AG09319 (cell line): ENCODE data around the gene AKR7A2.
A peak's percentile ranks its signal among the peaks of the same experiment; 100 is the strongest.

ENCODE experiments used
- DNase-seq: peaks from one replicate; pipeline ENCODE4 v3.0.0-alpha.2; 2010; ENCODE audit warnings: low read depth; ENCODE audit errors: extremely low read depth
- TF ChIP-seq, protein P1 (sequence below): IDR thresholded peaks from 2 replicates; pipeline ENCODE4 v1.5.1; 2011; ENCODE audit warnings: low read depth, mild to moderate bottlenecking, inconsistent platforms, low read length, moderate library complexity

The AKR7A2 gene

DNA sequence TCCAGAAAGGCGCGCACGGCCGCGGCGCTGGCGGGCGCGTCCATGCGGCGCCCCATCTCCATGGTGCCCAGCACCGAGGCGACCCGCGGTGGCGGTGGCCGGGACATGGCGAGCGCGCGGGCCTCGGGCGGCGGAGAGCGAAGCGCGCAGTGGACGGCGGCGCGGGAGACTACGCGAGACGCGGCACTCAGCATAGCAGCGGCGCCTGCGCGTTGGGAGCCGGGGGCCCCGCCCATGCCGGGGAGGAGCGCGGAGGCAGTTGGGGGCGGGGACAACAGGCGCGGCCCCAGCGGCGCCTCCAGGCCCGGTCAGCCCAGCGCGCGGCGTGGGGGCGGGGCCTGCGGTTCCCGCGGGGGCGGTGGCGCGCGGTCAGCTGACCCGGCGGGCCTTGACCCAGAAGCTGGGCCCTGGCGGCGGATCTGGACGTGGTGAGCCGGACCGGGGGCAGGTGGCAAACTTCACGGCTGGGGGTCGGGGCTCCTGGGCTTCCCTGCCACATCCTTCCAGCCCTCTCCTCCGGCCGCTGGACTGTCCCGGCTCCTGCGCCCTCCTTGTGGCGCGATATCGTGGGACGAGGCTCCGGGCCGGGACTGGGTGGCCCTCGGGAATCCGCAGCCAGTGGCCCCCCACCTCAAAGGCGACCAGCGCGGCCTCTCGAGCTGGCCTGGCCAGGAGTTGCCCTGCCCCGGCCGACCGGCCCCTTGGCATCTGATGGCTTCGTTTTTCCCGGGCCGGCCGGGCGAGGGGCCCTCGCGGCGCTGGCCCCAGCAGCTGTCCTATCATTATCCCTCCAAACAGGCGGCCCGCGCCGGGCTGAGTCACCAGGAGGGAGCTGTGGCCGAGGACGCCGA, at the start of gene AKR7A2, which contains the start of gene SLC66A1:
Gene AKR7A2 (minus strand): TSS at position 214 of the 851 bp plus-strand sequence. CDS start 20 bp downstream, at position 194.
Gene SLC66A1 (plus strand): TSS at position 396 of the 851 bp plus-strand sequence. CDS start 5,352 bp downstream, outside the sequence.
- DNase-seq: peak; percentile 76
- TF ChIP-seq, protein P1, sequence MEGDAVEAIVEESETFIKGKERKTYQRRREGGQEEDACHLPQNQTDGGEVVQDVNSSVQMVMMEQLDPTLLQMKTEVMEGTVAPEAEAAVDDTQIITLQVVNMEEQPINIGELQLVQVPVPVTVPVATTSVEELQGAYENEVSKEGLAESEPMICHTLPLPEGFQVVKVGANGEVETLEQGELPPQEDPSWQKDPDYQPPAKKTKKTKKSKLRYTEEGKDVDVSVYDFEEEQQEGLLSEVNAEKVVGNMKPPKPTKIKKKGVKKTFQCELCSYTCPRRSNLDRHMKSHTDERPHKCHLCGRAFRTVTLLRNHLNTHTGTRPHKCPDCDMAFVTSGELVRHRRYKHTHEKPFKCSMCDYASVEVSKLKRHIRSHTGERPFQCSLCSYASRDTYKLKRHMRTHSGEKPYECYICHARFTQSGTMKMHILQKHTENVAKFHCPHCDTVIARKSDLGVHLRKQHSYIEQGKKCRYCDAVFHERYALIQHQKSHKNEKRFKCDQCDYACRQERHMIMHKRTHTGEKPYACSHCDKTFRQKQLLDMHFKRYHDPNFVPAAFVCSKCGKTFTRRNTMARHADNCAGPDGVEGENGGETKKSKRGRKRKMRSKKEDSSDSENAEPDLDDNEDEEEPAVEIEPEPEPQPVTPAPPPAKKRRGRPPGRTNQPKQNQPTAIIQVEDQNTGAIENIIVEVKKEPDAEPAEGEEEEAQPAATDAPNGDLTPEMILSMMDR: no peak

DNA sequence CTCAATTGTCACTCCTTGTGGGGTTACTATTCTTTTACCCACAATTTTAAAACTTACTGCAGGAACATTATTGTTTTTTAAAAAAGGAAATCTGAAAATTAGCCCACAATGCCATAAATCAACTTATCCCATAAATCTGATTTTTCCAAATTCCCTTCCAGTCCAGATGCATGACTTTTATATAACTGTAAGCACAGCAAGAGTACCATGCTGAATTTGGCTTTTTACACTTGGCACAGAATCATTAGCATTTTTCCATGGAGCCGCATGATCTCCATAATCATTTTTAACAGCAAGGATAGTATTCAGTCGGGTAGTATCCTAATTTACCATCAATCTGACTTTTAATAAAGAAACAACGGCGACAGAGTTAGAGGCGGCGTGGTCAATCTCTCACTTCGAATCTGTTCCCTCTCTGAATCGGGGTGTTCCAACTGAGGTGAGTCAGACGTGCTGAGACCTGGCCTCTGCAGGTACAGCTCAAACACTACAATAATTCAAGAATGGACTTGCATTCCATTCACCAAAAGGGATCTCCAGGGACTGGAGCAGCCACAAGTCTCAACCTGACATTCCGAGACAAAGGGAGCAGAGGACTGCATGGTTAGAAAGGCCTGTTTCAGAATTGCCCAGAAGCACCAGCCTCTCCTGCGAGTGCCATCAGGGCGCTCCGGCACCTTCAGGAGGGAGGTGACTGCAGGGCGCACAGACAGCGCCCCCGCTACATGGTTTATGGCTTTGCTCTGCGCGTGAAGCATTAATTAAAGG, 49.1 kb upstream of the AKR7A2 start:
- DNase-seq: no peak
- TF ChIP-seq, protein P1: no peak

DNA sequence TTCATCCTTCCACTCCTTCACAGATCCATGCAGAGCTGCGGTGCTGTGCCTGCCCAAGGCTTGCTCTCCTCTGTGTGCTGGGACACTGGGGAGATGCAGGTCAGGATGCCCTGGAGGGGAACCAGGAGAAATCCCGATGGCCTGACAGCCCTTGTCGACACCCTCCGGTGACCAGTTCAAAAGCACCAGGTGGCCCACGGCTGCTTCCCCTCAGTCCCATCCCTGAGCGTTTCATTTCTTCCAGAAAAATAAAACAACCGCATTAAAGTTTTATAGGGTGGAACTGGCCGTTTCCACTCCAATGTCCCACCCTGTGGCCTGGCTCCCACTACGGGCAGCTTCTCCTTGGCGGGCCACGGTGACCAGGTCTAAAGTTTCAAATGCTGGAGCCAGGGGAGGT, 48.5 kb upstream of the AKR7A2 start:
- no peak for DNase-seq
- TF ChIP-seq, protein P1: no peak

DNA sequence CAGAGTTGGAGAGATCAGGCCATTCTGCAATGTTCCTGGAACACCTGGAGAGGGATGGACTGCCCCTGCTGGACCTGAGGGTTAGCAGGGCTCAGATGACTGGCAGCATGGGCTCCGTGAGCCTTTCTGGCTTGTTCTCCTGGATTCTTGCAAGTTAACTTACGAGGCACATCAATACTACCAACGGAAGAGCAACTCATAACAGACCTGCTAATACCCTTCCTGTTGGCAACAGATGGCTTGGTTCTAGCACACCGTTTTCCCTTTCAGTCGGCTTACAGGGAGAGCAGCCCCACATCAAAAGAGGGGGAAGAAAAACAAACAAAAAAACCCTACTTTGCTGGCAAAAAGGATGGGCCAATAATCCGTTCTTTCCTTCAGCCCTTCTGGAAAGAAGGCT, 48.1 kb upstream of the AKR7A2 start:
- no peak for DNase-seq
- TF ChIP-seq, protein P1: no peak

DNA sequence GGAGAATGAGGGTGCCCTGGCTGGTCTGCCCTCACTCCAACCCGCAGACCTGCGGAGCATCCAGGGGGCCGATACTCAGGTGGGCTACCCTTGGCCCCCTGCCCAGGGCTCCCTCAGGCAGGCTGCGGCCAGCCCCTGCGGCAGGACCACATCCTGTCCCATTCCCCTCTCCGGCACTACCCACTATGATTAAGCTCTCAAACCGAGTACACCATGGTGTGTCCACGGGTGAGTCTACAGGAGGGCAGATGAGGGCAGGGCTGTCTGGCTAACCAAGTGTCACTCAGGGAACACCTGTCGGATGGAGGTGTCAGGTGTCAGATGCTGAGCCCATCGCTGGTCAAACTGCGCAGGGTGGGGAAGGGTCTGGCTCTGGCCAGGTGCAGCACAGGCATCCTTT, 47.4 kb upstream of the AKR7A2 start:
- no peak for DNase-seq
- TF ChIP-seq, protein P1: no peak

DNA sequence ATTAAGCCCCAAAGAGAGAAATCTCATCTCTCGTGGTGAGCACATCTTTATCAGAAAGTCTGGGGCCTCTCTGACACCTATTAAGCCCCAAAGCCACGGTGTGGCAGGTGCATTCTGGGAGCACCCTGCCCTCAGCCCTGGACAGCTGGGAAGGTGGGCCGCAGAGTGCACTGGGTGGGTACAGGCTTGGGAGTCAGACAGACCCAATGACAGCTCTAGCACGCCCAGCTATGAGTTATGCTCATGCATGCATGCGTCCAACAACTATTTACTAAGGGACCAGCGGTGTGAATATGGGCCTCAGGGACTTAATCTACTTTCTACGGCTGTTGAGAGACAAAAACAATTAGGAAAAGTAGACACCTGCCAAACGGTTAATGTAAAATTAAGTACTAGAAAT, 46.8 kb upstream of the AKR7A2 start:
- TF ChIP-seq, protein P1: no peak
- DNase-seq: no peak
